SK-N-SH (cell line): ENCODE results near the gene ABCA4. TPM values are rescaled to one million over a fixed set of nuclear protein-coding genes. Genes with fewer than 3 reads are reported as not detected.

Experiments
- CTCF ChIA-PET: fragments of 300-600, 350-600 bp; formaldehyde crosslinking; extraction: SDS; loops from one replicate; lab custom pipeline; 2021; lab: Yijun Ruan, JAX
- POLR2A ChIA-PET: fragments of 350-600 bp; sonication (Branson Sonifier 250); formaldehyde crosslinking; extraction: SDS; loops from one replicate; lab custom pipeline; 2020; ENCODE audit warnings: antibody characterized with exemption, inconsistent platforms; lab: Yijun Ruan, JAX
- DNase-seq: peaks from one replicate; pipeline ENCODE4 v3.0.0; 2012
- H2AFZ ChIP-seq: fragments of 200-600 bp; sonication (generic); 2 replicates; pipeline ENCODE4 v1.8.1; 2016; ENCODE audit warnings: antibody characterized with exemption, mild to moderate bottlenecking, low read depth
- H3F3A ChIP-seq: fragments of 200-600 bp; sonication (generic); replicated peaks from 2 replicates; pipeline ENCODE3; 2016; ENCODE audit warnings: antibody characterized with exemption, mild to moderate bottlenecking; ENCODE audit not compliant: insufficient read depth
- H3K27ac ChIP-seq, 2 experiments: fragments of 200-500 bp in 1 of 2; fragments of 200-600 bp in 1 of 2; sonication (Bioruptor generic) in 1 of 2; sonication (generic), shearing (Covaris generic) in 1 of 2; 2 replicates each; pipeline versions ENCODE4 v1.5.1 to v1.6.1; 2014 to 2016; ENCODE audit warnings: low read depth in 2 of 2, inconsistent platforms in 1 of 2, low read length in 1 of 2, mild to moderate bottlenecking in 1 of 2, mixed read lengths in 1 of 2
- H3K27me3 ChIP-seq: fragments of 200-600 bp; sonication (generic), shearing (Covaris generic); 2 replicates; pipeline ENCODE4 v1.6.1; 2016; ENCODE audit warnings: mixed run types; ENCODE audit not compliant: insufficient read depth
- H3K36me3 ChIP-seq, 2 experiments: fragments of 200-500 bp in 1 of 2; fragments of 200-600 bp in 1 of 2; sonication (Bioruptor generic) in 1 of 2; sonication (generic) in 1 of 2; replicated peaks in 1 of 2; 2 replicates each; pipeline versions ENCODE3 to v1.5.1; 2014 to 2016; ENCODE audit warnings: low read length in 1 of 2, mild to moderate bottlenecking in 1 of 2; ENCODE audit not compliant: insufficient read depth in 2 of 2, control insufficient read depth in 1 of 2
- H3K4me1 ChIP-seq, 2 experiments: fragments of 200-500 bp in 1 of 2; fragments of 200-600 bp in 1 of 2; sonication (Bioruptor generic) in 1 of 2; sonication (generic), shearing (Covaris generic) in 1 of 2; 2 replicates each; pipeline versions ENCODE4 v1.5.1 to v1.6.1; 2014 to 2016; ENCODE audit warnings: low read depth in 1 of 2, low read length in 1 of 2, mixed run types in 1 of 2; ENCODE audit not compliant: insufficient read depth in 2 of 2, control insufficient read depth in 1 of 2
- H3K4me2 ChIP-seq: fragments of 200-600 bp; sonication (generic), shearing (Covaris generic); 2 replicates; pipeline ENCODE4 v1.6.1; 2017; ENCODE audit warnings: mixed run types
- H3K4me3 ChIP-seq, 2 experiments: fragments of 200-500 bp in 1 of 2; fragments of 200-600 bp in 1 of 2; sonication (Bioruptor generic) in 1 of 2; sonication (generic), shearing (Covaris generic) in 1 of 2; 2 replicates each; pipeline versions ENCODE4 v1.5.1 to v1.8.1; 2014 to 2016; ENCODE audit warnings: low read depth in 2 of 2, inconsistent platforms in 1 of 2, low read length in 1 of 2, mild to moderate bottlenecking in 1 of 2, mixed read lengths in 1 of 2, moderate library complexity in 1 of 2
- H3K79me2 ChIP-seq: fragments of 200-600 bp; sonication (generic); 2 replicates; pipeline ENCODE4 v1.8.1; 2017; ENCODE audit warnings: mild to moderate bottlenecking; ENCODE audit not compliant: insufficient read depth
- H3K9ac ChIP-seq: fragments of 200-600 bp; sonication (generic); 2 replicates; pipeline ENCODE4 v1.6.1; 2017; ENCODE audit warnings: mixed run types
- H3K9me2 ChIP-seq: fragments of 200-600 bp; sonication (generic); 2 replicates; pipeline ENCODE4 v1.6.1; 2017; ENCODE audit warnings: mixed run types
- H3K9me3 ChIP-seq: fragments of 200-600 bp; sonication (generic); 2 replicates; pipeline ENCODE4 v1.6.1; 2017; ENCODE audit warnings: mixed run types, mild to moderate bottlenecking, moderate library complexity
- H4K20me1 ChIP-seq: fragments of 200-600 bp; sonication (generic); 2 replicates; pipeline ENCODE4 v1.6.1; 2017; ENCODE audit warnings: mild to moderate bottlenecking, mixed run types; ENCODE audit not compliant: insufficient read depth
- CHD2 ChIP-seq: fragments of 150-350 bp; IDR thresholded peaks from 2 replicates; pipeline ENCODE4 v1.6.1; 2018; ENCODE audit warnings: low read length; ENCODE audit not compliant: partially characterized antibody
- EP300 ChIP-seq, 2 experiments: IDR thresholded peaks; 2 replicates each; pipeline versions ENCODE4 v1.4.0 to v1.6.1; 2012; ENCODE audit warnings: borderline replicate concordance in 1 of 2, low read depth in 1 of 2, low read length in 1 of 2
- FOSL2 ChIP-seq: IDR thresholded peaks from 2 replicates; pipeline ENCODE4 v1.4.0; 2012; ENCODE audit warnings: low read depth, mild to moderate bottlenecking, moderate library complexity, borderline replicate concordance
- FOXM1 ChIP-seq: IDR thresholded peaks from 2 replicates; pipeline ENCODE4 v1.4.0; 2012; ENCODE audit warnings: low read depth, mild to moderate bottlenecking
- GABPA ChIP-seq: IDR thresholded peaks from 2 replicates; pipeline ENCODE4 v1.4.0; 2012; ENCODE audit warnings: low read depth, mild to moderate bottlenecking
- JUND ChIP-seq: IDR thresholded peaks from 2 replicates; pipeline ENCODE4 v1.4.0; 2012
- MXI1 ChIP-seq: IDR thresholded peaks from 2 replicates; pipeline ENCODE4 v1.6.1; 2012; ENCODE audit warnings: mild to moderate bottlenecking, low read depth, low read length, improper control_type of control experiment
- NFIC ChIP-seq: IDR thresholded peaks from 2 replicates; pipeline ENCODE4 v1.4.0; 2012; ENCODE audit warnings: borderline replicate concordance
- RAD21 ChIP-seq: IDR thresholded peaks from 2 replicates; pipeline ENCODE4 v1.6.1; 2012; ENCODE audit warnings: mild to moderate bottlenecking, low read length
- RFX5 ChIP-seq: IDR thresholded peaks from 2 replicates; pipeline ENCODE4 v1.6.1; 2012; ENCODE audit warnings: mild to moderate bottlenecking, improper control_type of control experiment, low read length
- SIN3A ChIP-seq: IDR thresholded peaks from 2 replicates; pipeline ENCODE4 v1.6.1; 2012; ENCODE audit warnings: low read depth, mild to moderate bottlenecking, low read length, moderate library complexity, borderline replicate concordance
- SMC3 ChIP-seq: IDR thresholded peaks from 2 replicates; pipeline ENCODE4 v1.6.1; 2012; ENCODE audit warnings: low read depth, low read length, improper control_type of control experiment
- YY1 ChIP-seq: IDR thresholded peaks from 2 replicates; pipeline ENCODE4 v1.4.0; 2012; ENCODE audit warnings: low read depth, mild to moderate bottlenecking
- WGBS: methylation state at CpG from one replicate; pipeline ENCODE4 v1.1.6; 2017; ENCODE audit warnings: low lambda C conversion rate; 5-methylcytosine and 5-hydroxymethylcytosine counted together
- polyA plus RNA-seq, 3 experiments: library from polyadenylated mRNA; depleted of rRNA; stranded (reverse); fragments of >200 nt; gene quantifications; 2 replicates each; pipeline ENCODE4 v1.2.3, GENCODE V29; 2012
- TF ChIP-seq, protein P1 (sequence below): fragments of 200-600 bp; sonication (generic); IDR thresholded peaks from 2 replicates; pipeline ENCODE4 v1.6.1; 2017; ENCODE audit warnings: antibody characterized with exemption, mild to moderate bottlenecking, moderate library complexity
- TF ChIP-seq, protein P2 (sequence below): IDR thresholded peaks from 2 replicates; pipeline ENCODE4 v1.4.0; 2012; ENCODE audit warnings: low read depth, borderline replicate concordance
- TF ChIP-seq, protein P3 (sequence below): IDR thresholded peaks from 2 replicates; pipeline ENCODE4 v1.4.0; 2012; ENCODE audit warnings: low read depth
- TF ChIP-seq, protein P4 (sequence below): fragments of 150-350 bp; IDR thresholded peaks from 2 replicates; pipeline ENCODE4 v1.6.1; 2017; ENCODE audit warnings: antibody characterized with exemption, low read length, low read depth, borderline replicate concordance

ABCA4 gene
- polyA plus RNA-seq, 1 of the 3 experiments (the other 2 are of a cell fraction): 0.03 TPM

DNA sequence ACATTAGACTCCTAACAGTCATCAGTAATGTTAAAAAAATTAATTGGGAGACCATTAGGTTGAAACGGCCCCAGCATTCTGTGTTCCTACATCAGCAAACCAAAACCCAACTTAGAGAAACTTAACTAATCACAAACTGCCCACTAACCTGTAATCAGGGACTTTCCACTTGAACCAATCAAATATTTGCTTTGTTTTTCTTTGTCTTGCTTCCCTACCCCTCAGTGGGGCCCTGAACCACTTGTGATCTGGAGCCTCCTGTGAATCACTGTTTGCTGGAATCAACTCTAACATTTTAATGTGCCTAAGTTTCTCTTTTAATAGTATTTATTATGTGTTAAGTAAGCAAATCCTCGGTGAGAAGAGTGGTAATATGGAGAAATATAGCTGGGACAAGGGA is 64.0 kb downstream of the ABCA4 start:
- Histone ChIP-seq H3K4me1 (peaks cover 3 to 21% of the 10 kb centered on the region in 2 experiments; a peak in 3 of 4 replicates), H3K27ac (no peak overlapping the region), H3K4me3 (no peak overlapping the region), H3K36me3 (no peaks in the 10 kb centered on the region), H2AFZ (no peak overlapping the region), H3K9me2 (no peaks in the 10 kb centered on the region), H3K27me3 (no peaks in the 10 kb centered on the region), H4K20me1 (no peaks in the 10 kb centered on the region), H3K4me2 (no peak overlapping the region), H3K79me2 (no peaks in the 10 kb centered on the region), H3K9ac (no peak overlapping the region), H3K9me3 (no peaks in the 10 kb centered on the region), H3F3A (no peaks in the 10 kb centered on the region)
- POLR2A ChIA-PET: no interaction called here
- TF ChIP-seq, protein P1, sequence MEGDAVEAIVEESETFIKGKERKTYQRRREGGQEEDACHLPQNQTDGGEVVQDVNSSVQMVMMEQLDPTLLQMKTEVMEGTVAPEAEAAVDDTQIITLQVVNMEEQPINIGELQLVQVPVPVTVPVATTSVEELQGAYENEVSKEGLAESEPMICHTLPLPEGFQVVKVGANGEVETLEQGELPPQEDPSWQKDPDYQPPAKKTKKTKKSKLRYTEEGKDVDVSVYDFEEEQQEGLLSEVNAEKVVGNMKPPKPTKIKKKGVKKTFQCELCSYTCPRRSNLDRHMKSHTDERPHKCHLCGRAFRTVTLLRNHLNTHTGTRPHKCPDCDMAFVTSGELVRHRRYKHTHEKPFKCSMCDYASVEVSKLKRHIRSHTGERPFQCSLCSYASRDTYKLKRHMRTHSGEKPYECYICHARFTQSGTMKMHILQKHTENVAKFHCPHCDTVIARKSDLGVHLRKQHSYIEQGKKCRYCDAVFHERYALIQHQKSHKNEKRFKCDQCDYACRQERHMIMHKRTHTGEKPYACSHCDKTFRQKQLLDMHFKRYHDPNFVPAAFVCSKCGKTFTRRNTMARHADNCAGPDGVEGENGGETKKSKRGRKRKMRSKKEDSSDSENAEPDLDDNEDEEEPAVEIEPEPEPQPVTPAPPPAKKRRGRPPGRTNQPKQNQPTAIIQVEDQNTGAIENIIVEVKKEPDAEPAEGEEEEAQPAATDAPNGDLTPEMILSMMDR: no peak
- TF ChIP-seq MXI1 (no peak), GABPA (no peak)
- no peak for DNase-seq
- 83% methylated on average over 2 of the region's 2 CpGs for WGBS
- CTCF ChIA-PET: interaction anchor here (7.2 to 14.4 kb wide), 4 partner anchors 15 to 276 kb away, joined by 87 to 427 read pairs (median 226); partner anchors contain the start of gene ARHGAP29

DNA sequence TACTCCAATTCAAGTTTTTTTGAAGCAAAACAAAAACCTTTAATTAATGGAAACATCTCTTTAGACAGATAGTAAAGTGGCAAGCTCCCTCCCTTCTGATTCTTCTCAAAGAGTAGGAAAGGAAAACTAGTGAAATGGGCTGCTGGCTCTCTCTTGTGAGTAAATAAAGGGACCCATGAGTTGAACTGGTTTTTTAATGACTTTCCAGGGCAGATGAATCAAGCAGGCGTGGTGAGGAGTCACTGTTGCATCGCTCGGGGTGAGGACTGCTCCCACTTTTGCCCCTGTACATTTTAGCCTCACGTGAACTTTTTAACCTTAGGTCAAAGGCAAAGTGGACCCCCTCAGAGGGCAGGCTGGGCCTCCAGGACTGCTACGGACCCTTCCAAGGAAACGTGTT is 64.8 kb downstream of the ABCA4 start:
- Histone ChIP-seq H4K20me1 (no peaks in the 10 kb centered on the region), H3K9me3 (no peaks in the 10 kb centered on the region), H3K36me3 (no peaks in the 10 kb centered on the region), H2AFZ (no peak overlapping the region), H3K4me2 (peak overlapping the region; percentile 56), H3K4me3 (no peak overlapping the region), H3F3A (peaks cover 2% of the 10 kb centered on the region), H3K79me2 (no peaks in the 10 kb centered on the region), H3K27ac (peak overlapping the region in 1 of 2 experiments; percentile 64; a peak in 2 of 4 replicates), H3K27me3 (no peaks in the 10 kb centered on the region), H3K9ac (no peak overlapping the region), H3K4me1 (peaks cover 0 to 27% of the 10 kb centered on the region in 2 experiments; a peak in 3 of 4 replicates), H3K9me2 (no peaks in the 10 kb centered on the region)
- ChIA-PET CTCF (interaction anchor here (1.9 to 14.4 kb wide), 4 partner anchors 14 to 277 kb away, joined by 6 to 427 read pairs (median 226); partner anchors contain the start of gene ARHGAP29), POLR2A (no interaction called here)
- no peak for DNase-seq
- TF ChIP-seq, protein P2, sequence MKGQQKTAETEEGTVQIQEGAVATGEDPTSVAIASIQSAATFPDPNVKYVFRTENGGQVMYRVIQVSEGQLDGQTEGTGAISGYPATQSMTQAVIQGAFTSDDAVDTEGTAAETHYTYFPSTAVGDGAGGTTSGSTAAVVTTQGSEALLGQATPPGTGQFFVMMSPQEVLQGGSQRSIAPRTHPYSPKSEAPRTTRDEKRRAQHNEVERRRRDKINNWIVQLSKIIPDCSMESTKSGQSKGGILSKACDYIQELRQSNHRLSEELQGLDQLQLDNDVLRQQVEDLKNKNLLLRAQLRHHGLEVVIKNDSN: no peak
- TF ChIP-seq SMC3 (no peak), FOSL2 (no peak), GABPA (no peak), NFIC (no peak), YY1 (no peak), SIN3A (no peak), RAD21 (no peak), EP300 (IDR thresholded peaks at IDR 0.05; ENCODE audit: borderline replicate concordance in 1 of 2, low read depth in 1 of 2, low read length in 1 of 2) (no peak), JUND (no peak), MXI1 (no peak), FOXM1 (no peak), CHD2 (no peak), RFX5 (no peak)
- TF ChIP-seq, protein P3, sequence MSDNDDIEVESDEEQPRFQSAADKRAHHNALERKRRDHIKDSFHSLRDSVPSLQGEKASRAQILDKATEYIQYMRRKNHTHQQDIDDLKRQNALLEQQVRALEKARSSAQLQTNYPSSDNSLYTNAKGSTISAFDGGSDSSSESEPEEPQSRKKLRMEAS: no peak
- TF ChIP-seq, protein P4, sequence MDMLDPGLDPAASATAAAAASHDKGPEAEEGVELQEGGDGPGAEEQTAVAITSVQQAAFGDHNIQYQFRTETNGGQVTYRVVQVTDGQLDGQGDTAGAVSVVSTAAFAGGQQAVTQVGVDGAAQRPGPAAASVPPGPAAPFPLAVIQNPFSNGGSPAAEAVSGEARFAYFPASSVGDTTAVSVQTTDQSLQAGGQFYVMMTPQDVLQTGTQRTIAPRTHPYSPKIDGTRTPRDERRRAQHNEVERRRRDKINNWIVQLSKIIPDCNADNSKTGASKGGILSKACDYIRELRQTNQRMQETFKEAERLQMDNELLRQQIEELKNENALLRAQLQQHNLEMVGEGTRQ: no peak
- WGBS: 91% methylated on average over 6 of the region's 6 CpGs
